Vagina (tissue), 2 donors: ENCODE measurements around the gene SLC12A7. TPM values are rescaled to one million over a fixed set of nuclear protein-coding genes. Genes with fewer than 3 reads are reported as not detected.

Experiments used
- DNase-seq, 2 donors: peaks; one replicate each; pipeline ENCODE4 v3.0.0-alpha.2; 2017; ENCODE audit errors: extremely low spot score in 2 of 2
- H3K27ac ChIP-seq: fragments of 200-600 bp; sonication (generic); one replicate; pipeline ENCODE4 v1.5.1; 2019
- H3K27me3 ChIP-seq: fragments of 200-600 bp; sonication (generic); one replicate; pipeline ENCODE4 v1.5.1; 2019
- H3K36me3 ChIP-seq, 2 donors: fragments of 200-600 bp; sonication (generic); one replicate each; pipeline ENCODE4 v1.5.1; 2017 to 2019
- H3K4me1 ChIP-seq: fragments of 200-600 bp; sonication (generic); one replicate; pipeline ENCODE4 v1.5.1; 2019
- H3K4me3 ChIP-seq, 2 donors: fragments of 200-600 bp; sonication (generic); 1 replicate in 1 of 2; 2 replicates in 1 of 2; pipeline ENCODE4 v1.5.1; 2016 to 2019
- H3K9me3 ChIP-seq: fragments of 200-600 bp; sonication (generic); one replicate; pipeline ENCODE4 v1.5.1; 2019
- CTCF ChIP-seq, 3 experiments: fragments of 450-650 bp in 2 of 3; fragments of 200-600 bp in 1 of 3; sonication (generic) in 1 of 3; IDR thresholded peaks; one replicate each; pipeline ENCODE4 v1.5.1; 2017 to 2019; ENCODE audit warnings: antibody characterized with exemption in 3 of 3, mild to moderate bottlenecking in 2 of 3, moderate library complexity in 2 of 3
- POLR2A ChIP-seq, 2 donors: fragments of 450-650 bp; IDR thresholded peaks; one replicate each; pipeline ENCODE4 v1.6.1; 2017; ENCODE audit warnings: antibody characterized with exemption in 2 of 2, mild to moderate bottlenecking in 2 of 2, moderate library complexity in 2 of 2
- POLR2AphosphoS5 ChIP-seq, 2 donors: sonication (generic); formaldehyde crosslinking; IDR thresholded peaks; one replicate each; pipeline ENCODE4 v1.9.0; 2017; ENCODE audit warnings: antibody characterized with exemption in 2 of 2, mild to moderate bottlenecking in 2 of 2, low read depth in 1 of 2; ENCODE audit not compliant: insufficient read depth in 1 of 2
- intact Hi-C: fragments of 100-400 bp; cut with DNase I; formaldehyde crosslinking; loops from one replicate; pipeline ENCODE4 v1.15.1; 2023
- total RNA-seq: library from RNA; depleted of rRNA; stranded (reverse); fragments of >200 nt; gene quantifications from one replicate; pipeline ENCODE4 v1.2.3, GENCODE V29; 2016

SLC12A7 gene
- total RNA-seq, 1 donor from 2014 or later = 21.6 TPM

GRCh38 chr5:1136814-1137213 is 25.0 kb upstream of the SLC12A7 start:
- no peak for TF ChIP-seq CTCF (IDR thresholded peaks at IDR 0.05)
- TF ChIP-seq POLR2A (IDR thresholded peaks at IDR 0.05) = no peak
- no peak for TF ChIP-seq POLR2AphosphoS5 (IDR thresholded peaks at IDR 0.05; ENCODE audit: insufficient read depth in 1 of 2, low read depth in 1 of 2)
- intact Hi-C loops = no loop called here
- Histone ChIP-seq H3K9me3 (no peaks in the 10 kb centered on the region), H3K4me1 (peaks cover 11% of the 10 kb centered on the region), H3K27me3 (no peaks in the 10 kb centered on the region), H3K36me3 (no peaks in the 10 kb centered on the region), H3K27ac (no peak overlapping the region), H3K4me3 (no peak overlapping the region)
- no peak for DNase-seq

- Histone ChIP-seq H3K36me3 (no peaks in the 10 kb centered on the region), H3K4me1 (peaks cover 11% of the 10 kb centered on the region), H3K27ac (no peak overlapping the region), H3K4me3 (no peak overlapping the region), H3K9me3 (no peaks in the 10 kb centered on the region), H3K27me3 (no peaks in the 10 kb centered on the region)
- intact Hi-C loops = no loop called here
- no peak for DNase-seq
- TF ChIP-seq POLR2AphosphoS5 (IDR thresholded peaks at IDR 0.05; ENCODE audit: insufficient read depth in 1 of 2, low read depth in 1 of 2) (no peak), POLR2A (IDR thresholded peaks at IDR 0.05) (no peak), CTCF (IDR thresholded peaks at IDR 0.05) (no peak)
Observed at GRCh38 chr5:1135696-1136525, 24.0 kb upstream of the SLC12A7 start.

- H3K4me1 ChIP-seq = no peaks in the 10 kb centered on the region
- H3K4me3 ChIP-seq = no peak overlapping the region
- intact Hi-C loops = no loop called here
- H3K27me3 ChIP-seq = no peaks in the 10 kb centered on the region
- H3K36me3 ChIP-seq = no peaks in the 10 kb centered on the region
- DNase-seq = no peak
- TF ChIP-seq CTCF (IDR thresholded peaks at IDR 0.05) (no peak), POLR2A (IDR thresholded peaks at IDR 0.05) (no peak), POLR2AphosphoS5 (IDR thresholded peaks at IDR 0.05; ENCODE audit: insufficient read depth in 1 of 2, low read depth in 1 of 2) (no peak)
- H3K27ac ChIP-seq = no peak overlapping the region
- H3K9me3 ChIP-seq = no peaks in the 10 kb centered on the region
Observed at GRCh38 chr5:1134478-1134877, 22.6 kb upstream of the SLC12A7 start.

GRCh38 chr5:1133510-1134201 is 21.8 kb upstream of the SLC12A7 start:
- intact Hi-C loops = no loop called here
- Histone ChIP-seq H3K4me3 (no peak overlapping the region), H3K27me3 (no peaks in the 10 kb centered on the region), H3K9me3 (no peaks in the 10 kb centered on the region), H3K4me1 (no peaks in the 10 kb centered on the region), H3K27ac (no peak overlapping the region), H3K36me3 (no peaks in the 10 kb centered on the region)
- TF ChIP-seq POLR2A (IDR thresholded peaks at IDR 0.05) = no peak
- TF ChIP-seq CTCF (IDR thresholded peaks at IDR 0.05) = no peak
- no peak for TF ChIP-seq POLR2AphosphoS5 (IDR thresholded peaks at IDR 0.05; ENCODE audit: insufficient read depth in 1 of 2, low read depth in 1 of 2)
- no peak for DNase-seq

GRCh38 chr5:1133108-1133507 is 21.2 kb upstream of the SLC12A7 start:
- Histone ChIP-seq H3K4me1 (no peaks in the 10 kb centered on the region), H3K27ac (no peak overlapping the region), H3K9me3 (no peaks in the 10 kb centered on the region), H3K4me3 (no peak overlapping the region), H3K36me3 (no peaks in the 10 kb centered on the region), H3K27me3 (no peaks in the 10 kb centered on the region)
- DNase-seq = no peak
- no peak for TF ChIP-seq CTCF (IDR thresholded peaks at IDR 0.05)
- TF ChIP-seq POLR2A (IDR thresholded peaks at IDR 0.05) = no peak
- TF ChIP-seq POLR2AphosphoS5 (IDR thresholded peaks at IDR 0.05; ENCODE audit: insufficient read depth in 1 of 2, low read depth in 1 of 2) = no peak
- intact Hi-C loops = no loop called here
